DND-41 (cell line): ENCODE data around the gene DCP1B.

Experiments
- ATAC-seq: fragments of 200-7000 bp; cut with Tn5 transposase; 3 replicates; pipeline ENCODE4 v1.9.1; 2021; ENCODE audit warnings: low read depth; ENCODE audit not compliant: insufficient read depth
- DNase-seq: peaks from one replicate; pipeline ENCODE4 v3.0.0-alpha.2; 2020
- H2AFZ ChIP-seq: 2 replicates; pipeline ENCODE4 v1.6.0; 2012; ENCODE audit warnings: low read depth, low read length
- H3K27ac ChIP-seq: 2 replicates; pipeline ENCODE4 v1.5.1; 2012; ENCODE audit warnings: low read length, inconsistent platforms
- H3K27me3 ChIP-seq: fragments of 200-600 bp; sonication (generic); 2 replicates; pipeline ENCODE4 v1.6.0; 2012; ENCODE audit warnings: low read length, mild to moderate bottlenecking, inconsistent platforms; ENCODE audit not compliant: insufficient read depth, poor library complexity
- H3K36me3 ChIP-seq: 2 replicates; pipeline ENCODE4 v1.5.1; 2012; ENCODE audit warnings: low read length, inconsistent platforms; ENCODE audit not compliant: insufficient read depth
- H3K4me1 ChIP-seq: 2 replicates; pipeline ENCODE4 v1.5.1; 2012; ENCODE audit warnings: mild to moderate bottlenecking, low read length; ENCODE audit not compliant: insufficient read depth
- H3K4me2 ChIP-seq: 2 replicates; pipeline ENCODE4 v1.6.0; 2012; ENCODE audit warnings: mild to moderate bottlenecking, moderate library complexity, low read length, inconsistent platforms; ENCODE audit not compliant: insufficient read depth
- H3K4me3 ChIP-seq, 2 experiments: fragments of 200-600 bp in 1 of 2; shearing (Covaris generic) in 1 of 2; 2 replicates each; pipeline ENCODE4 v1.5.1; 2012 to 2016; ENCODE audit warnings: inconsistent platforms in 2 of 2, low read length in 2 of 2, mild to moderate bottlenecking in 2 of 2, low read depth in 1 of 2, moderate library complexity in 1 of 2
- H3K79me2 ChIP-seq: 2 replicates; pipeline ENCODE4 v1.6.0; 2012; ENCODE audit warnings: low read length, inconsistent platforms; ENCODE audit not compliant: insufficient read depth
- H3K9ac ChIP-seq: 2 replicates; pipeline ENCODE4 v1.6.0; 2012; ENCODE audit warnings: low read depth, mild to moderate bottlenecking, inconsistent platforms, low read length, moderate library complexity
- H3K9me3 ChIP-seq: 2 replicates; pipeline ENCODE4 v1.5.1; 2012; ENCODE audit warnings: low read length, moderate library complexity, mild to moderate bottlenecking, inconsistent platforms; ENCODE audit not compliant: insufficient read depth, severe bottlenecking
- H4K20me1 ChIP-seq: 2 replicates; pipeline ENCODE4 v1.6.0; 2012; ENCODE audit warnings: low read length; ENCODE audit not compliant: insufficient read depth
- CTCF ChIP-seq: IDR thresholded peaks from 2 replicates; pipeline ENCODE4 v1.5.1; 2012; ENCODE audit warnings: borderline replicate concordance, low read length, moderate library complexity, mild to moderate bottlenecking; ENCODE audit not compliant: poor library complexity, severe bottlenecking; ENCODE audit errors: extremely low read depth
- EZH2 ChIP-seq: IDR thresholded peaks from 3 replicates; pipeline ENCODE4 v1.6.1; 2012; ENCODE audit warnings: borderline replicate concordance, low read depth, mild to moderate bottlenecking, moderate library complexity, low read length, inconsistent platforms; ENCODE audit not compliant: severe bottlenecking

The DCP1B gene

GRCh38 chr12:1904875-1905274 is 99.4 kb downstream of the DCP1B start:
- H3K9me3 ChIP-seq = peaks cover 9% of the 10 kb centered on the region
- H2AFZ ChIP-seq = no peak overlapping the region
- DNase-seq (no peak), ATAC-seq (no peak)
- H3K4me1 ChIP-seq = no peaks in the 10 kb centered on the region
- no peak overlapping the region for H3K4me2 ChIP-seq
- H3K79me2 ChIP-seq = no peaks in the 10 kb centered on the region
- H3K4me3 ChIP-seq = no peak overlapping the region
- no peaks in the 10 kb centered on the region for H4K20me1 ChIP-seq
- no peaks in the 10 kb centered on the region for H3K36me3 ChIP-seq
- no peaks in the 10 kb centered on the region for H3K27me3 ChIP-seq
- no peak for TF ChIP-seq CTCF
- no peak for TF ChIP-seq EZH2
- no peak overlapping the region for H3K27ac ChIP-seq
- no peak overlapping the region for H3K9ac ChIP-seq

- H3K4me2 ChIP-seq = no peak overlapping the region
- peaks cover 1% of the 10 kb centered on the region for H3K9me3 ChIP-seq
- H3K27ac ChIP-seq = no peak overlapping the region
- TF ChIP-seq CTCF (no peak), EZH2 (no peak)
- no peak for ATAC-seq
- no peaks in the 10 kb centered on the region for H3K36me3 ChIP-seq
- no peak for DNase-seq
- no peak overlapping the region for H2AFZ ChIP-seq
- H3K27me3 ChIP-seq = peaks cover 11% of the 10 kb centered on the region
- no peak overlapping the region for H3K4me3 ChIP-seq
- no peak overlapping the region for H3K9ac ChIP-seq
- no peaks in the 10 kb centered on the region for H4K20me1 ChIP-seq
- no peaks in the 10 kb centered on the region for H3K79me2 ChIP-seq
- no peaks in the 10 kb centered on the region for H3K4me1 ChIP-seq
Observed at GRCh38 chr12:1896964-1897363, 107.3 kb downstream of the DCP1B start.
